ENCODE results near the gene TCN2.
"Not testable (repeated sequence)": the region's sequence is repeated elsewhere in the genome, so short reads cannot be mapped to it uniquely, and the experiment has no call there.

Gene TCN2

DNA sequence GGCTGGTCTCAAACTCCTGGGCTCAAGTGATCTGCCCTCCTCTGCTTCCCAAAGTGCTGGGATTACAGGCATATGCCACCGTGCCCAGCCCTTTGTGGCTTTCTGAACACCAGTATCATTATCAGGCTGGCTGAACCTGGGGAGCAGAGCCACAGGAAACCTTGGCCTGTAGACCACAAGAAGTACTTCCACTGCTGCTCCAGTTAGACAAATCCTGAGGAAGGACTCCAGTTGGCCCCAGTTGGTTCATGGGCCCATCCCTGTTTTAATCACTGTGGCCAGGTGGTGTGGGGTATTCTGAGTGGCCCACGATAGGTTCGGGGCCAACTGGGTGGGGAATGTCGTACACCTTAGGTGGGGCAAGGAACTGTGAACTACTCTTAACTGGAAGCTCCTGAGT is 66.2 kb downstream of the TCN2 start:
- TF ChIP-seq, protein P1, sequence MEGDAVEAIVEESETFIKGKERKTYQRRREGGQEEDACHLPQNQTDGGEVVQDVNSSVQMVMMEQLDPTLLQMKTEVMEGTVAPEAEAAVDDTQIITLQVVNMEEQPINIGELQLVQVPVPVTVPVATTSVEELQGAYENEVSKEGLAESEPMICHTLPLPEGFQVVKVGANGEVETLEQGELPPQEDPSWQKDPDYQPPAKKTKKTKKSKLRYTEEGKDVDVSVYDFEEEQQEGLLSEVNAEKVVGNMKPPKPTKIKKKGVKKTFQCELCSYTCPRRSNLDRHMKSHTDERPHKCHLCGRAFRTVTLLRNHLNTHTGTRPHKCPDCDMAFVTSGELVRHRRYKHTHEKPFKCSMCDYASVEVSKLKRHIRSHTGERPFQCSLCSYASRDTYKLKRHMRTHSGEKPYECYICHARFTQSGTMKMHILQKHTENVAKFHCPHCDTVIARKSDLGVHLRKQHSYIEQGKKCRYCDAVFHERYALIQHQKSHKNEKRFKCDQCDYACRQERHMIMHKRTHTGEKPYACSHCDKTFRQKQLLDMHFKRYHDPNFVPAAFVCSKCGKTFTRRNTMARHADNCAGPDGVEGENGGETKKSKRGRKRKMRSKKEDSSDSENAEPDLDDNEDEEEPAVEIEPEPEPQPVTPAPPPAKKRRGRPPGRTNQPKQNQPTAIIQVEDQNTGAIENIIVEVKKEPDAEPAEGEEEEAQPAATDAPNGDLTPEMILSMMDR (conservative IDR thresholded peaks at IDR 0.05; ENCODE audit: low read depth) = no peak
- ChIA-PET POLR2A (ENCODE audit: low non-redundant PET) (no interaction called here), CTCF (no interaction called here)
- no peak overlapping the region for H3K27ac ChIP-seq
- DNase-seq (ENCODE audit: low spot score) = no peak

DNA sequence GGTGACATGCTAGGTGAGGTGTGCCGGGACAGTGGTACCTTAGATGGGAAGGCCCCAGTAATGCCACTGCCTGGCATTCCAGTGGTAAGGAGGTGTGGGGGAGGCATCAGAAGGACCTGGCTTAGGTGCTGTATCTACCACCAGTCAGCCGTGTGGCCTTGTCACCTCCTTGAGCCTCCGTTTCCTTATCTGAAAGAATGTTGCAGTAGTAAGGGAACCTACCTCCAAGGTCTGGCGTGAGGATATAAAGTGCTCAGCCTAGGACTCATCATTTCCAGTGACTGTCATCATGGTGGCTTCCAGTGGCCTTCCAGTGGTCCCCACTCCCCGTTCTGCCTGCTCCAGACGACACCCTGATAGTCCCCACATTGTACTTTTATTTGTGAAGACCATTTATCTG is 67.5 kb downstream of the TCN2 start:
- TF ChIP-seq, protein P1 (conservative IDR thresholded peaks at IDR 0.05; ENCODE audit: low read depth) = no peak
- POLR2A ChIA-PET (ENCODE audit: low non-redundant PET) = no interaction called here
- H3K27ac ChIP-seq = no peak overlapping the region
- DNase-seq (ENCODE audit: low spot score) = no peak
- CTCF ChIA-PET = no interaction called here

DNA sequence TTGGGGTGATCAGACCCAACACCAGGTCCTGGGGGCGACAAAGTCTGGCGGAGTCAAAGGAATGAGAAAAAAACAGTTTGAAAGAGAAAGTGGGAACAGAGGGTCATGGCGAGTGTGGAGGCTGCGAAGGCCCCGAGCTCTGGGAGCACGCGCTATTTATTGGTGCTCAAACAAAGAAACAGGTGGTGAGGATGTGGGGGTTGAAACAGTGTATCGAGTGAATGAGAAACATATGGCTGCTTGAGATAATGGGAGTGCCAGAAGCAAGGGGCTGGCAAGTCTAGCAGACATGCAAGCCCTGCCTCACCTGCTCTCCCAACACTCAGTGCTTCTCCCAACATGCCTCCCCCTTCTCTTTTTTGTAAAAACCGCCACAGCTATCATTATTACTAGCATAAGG is 68.5 kb downstream of the TCN2 start:
- TF ChIP-seq, protein P1 (conservative IDR thresholded peaks at IDR 0.05; ENCODE audit: low read depth) = no peak
- CTCF ChIA-PET = no interaction called here
- POLR2A ChIA-PET (ENCODE audit: low non-redundant PET) = no interaction called here
- DNase-seq (ENCODE audit: low spot score) = no peak
- no peak overlapping the region for H3K27ac ChIP-seq

DNA sequence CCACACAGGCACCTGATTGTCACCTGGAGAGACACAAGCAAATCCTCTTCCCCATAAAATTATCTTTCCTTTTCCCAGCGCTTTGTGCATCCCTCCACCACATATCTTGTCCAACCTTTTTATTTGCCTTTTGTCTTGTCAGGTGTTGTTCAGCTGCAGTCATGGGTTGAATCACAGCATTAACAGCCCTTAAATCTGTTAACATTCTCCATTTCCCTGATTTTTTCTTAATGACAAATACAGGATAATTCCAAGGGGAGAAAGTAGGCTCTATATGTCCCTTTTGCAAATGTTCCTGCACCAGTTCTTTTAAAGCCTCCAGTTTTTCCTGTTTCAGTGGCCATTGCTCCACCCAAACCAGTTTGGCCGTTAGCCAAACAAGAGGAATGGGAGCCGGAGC is 69.6 kb downstream of the TCN2 start:
- DNase-seq (ENCODE audit: low spot score); POLR2A ChIA-PET (ENCODE audit: low non-redundant PET); H3K27ac ChIP-seq; CTCF ChIA-PET: not testable (repeated sequence)
